Endodermal cell (in vitro differentiated cells): ENCODE results near the gene BTBD16. TPM values are rescaled to one million over a fixed set of nuclear protein-coding genes. Genes with fewer than 3 reads are reported as not detected.

ENCODE experiments used
- DNase-seq: peaks from one replicate; pipeline ENCODE4 v3.0.0-alpha.2; 2017
- H3K27ac ChIP-seq: 2 replicates; pipeline ENCODE4 v1.5.1; 2013; ENCODE audit warnings: mild to moderate bottlenecking, low read depth, low read length, moderate library complexity
- H3K27me3 ChIP-seq: 2 replicates; pipeline ENCODE4 v1.6.1; 2013; ENCODE audit warnings: mild to moderate bottlenecking, low read length, moderate library complexity; ENCODE audit not compliant: insufficient read depth, control insufficient read depth, poor library complexity, severe bottlenecking
- H3K36me3 ChIP-seq: 2 replicates; pipeline ENCODE4 v1.7.0; 2013; ENCODE audit warnings: mild to moderate bottlenecking, low read length, moderate library complexity; ENCODE audit not compliant: control insufficient read depth, insufficient read depth
- H3K4me1 ChIP-seq: one replicate; pipeline ENCODE4 v1.7.0; 2013; ENCODE audit warnings: low read length; ENCODE audit not compliant: control insufficient read depth, insufficient read depth
- H3K4me3 ChIP-seq: 2 replicates; pipeline ENCODE4 v1.5.1; 2013; ENCODE audit warnings: mild to moderate bottlenecking, low read length, moderate library complexity
- H3K9ac ChIP-seq: 2 replicates; pipeline ENCODE4 v1.6.1; 2013; ENCODE audit warnings: mild to moderate bottlenecking, low read length, moderate library complexity; ENCODE audit not compliant: poor library complexity, severe bottlenecking; ENCODE audit errors: extremely low read depth
- H3K9me3 ChIP-seq: 2 replicates; pipeline ENCODE4 v1.6.1; 2013; ENCODE audit warnings: mild to moderate bottlenecking, low read length, moderate library complexity; ENCODE audit not compliant: control insufficient read depth
- H3K27ac Mint-ChIP-seq: 2 replicates; pipeline ENCODE4 v1.8.0; 2020; ENCODE audit warnings: mixed read lengths
- H3K27me3 Mint-ChIP-seq: 2 replicates; pipeline ENCODE4 v1.8.0; 2021; ENCODE audit warnings: mild to moderate bottlenecking, mixed read lengths; ENCODE audit not compliant: insufficient read depth
- H3K36me3 Mint-ChIP-seq: 2 replicates; pipeline ENCODE4 v1.8.0; 2020; ENCODE audit warnings: low read depth, mixed read lengths
- H3K4me1 Mint-ChIP-seq: 2 replicates; pipeline ENCODE4 v1.8.0; 2020; ENCODE audit warnings: mixed read lengths
- H3K4me3 Mint-ChIP-seq: 2 replicates; pipeline ENCODE4 v1.8.0; 2020; ENCODE audit warnings: mild to moderate bottlenecking, moderate library complexity, mixed read lengths
- H3K9me3 Mint-ChIP-seq: 2 replicates; pipeline ENCODE4 v1.8.0; 2020; ENCODE audit warnings: mild to moderate bottlenecking, mixed read lengths
- WGBS, 2 experiments: methylation state at CpG; one replicate each; pipeline versions ENCODE4 v1.1.5 to v1.1.7; 2013; ENCODE audit warnings: missing lambda C conversion rate in 2 of 2, mixed read lengths in 1 of 2; ENCODE audit not compliant: insufficient coverage in 1 of 2, insufficient read length in 1 of 2; 5-methylcytosine and 5-hydroxymethylcytosine counted together
- total RNA-seq, 2 donors: library from RNA; stranded (reverse); fragmentation: NEBNext Ultra II Directional in 1 of 2; extraction: Animal tissue kit (Norgen Biotek cat#: 25700) in 1 of 2; gene quantifications; 2 replicates in 1 of 2; 3 replicates in 1 of 2; pipeline ENCODE4 v1.2.1, GENCODE V29; 2021
- TF ChIP-seq, protein P1 (sequence below): fragments of 200-600 bp; sonication (generic); conservative IDR thresholded peaks from 2 replicates; pipeline ENCODE4 v1.5.0; 2021; ENCODE audit warnings: antibody characterized with exemption, mild to moderate bottlenecking

Gene BTBD16
- total RNA-seq, 2 donors from 2014 or later, result not detected

DNA sequence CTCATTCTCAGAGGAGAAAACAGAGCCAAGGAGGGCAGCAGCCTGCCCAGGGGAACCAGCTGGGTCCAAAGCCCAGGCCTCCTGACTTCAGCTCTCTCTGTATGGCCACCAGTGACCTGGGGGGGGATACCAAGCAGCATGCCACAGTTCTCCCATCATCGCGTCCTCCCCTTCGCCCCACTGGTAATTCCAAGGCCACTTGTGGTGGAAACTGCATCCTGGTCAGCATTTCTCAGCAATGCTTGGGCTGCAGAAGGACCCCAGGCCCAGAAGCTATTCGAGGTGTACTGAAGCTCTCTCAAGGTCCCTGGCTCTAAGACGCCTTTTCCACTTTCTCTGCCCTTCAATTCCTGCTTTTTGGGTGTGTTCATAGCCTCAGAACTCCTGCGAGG lies 27.1 kb downstream of the BTBD16 start:
- no peaks in the 10 kb centered on the region for H3K9me3 Mint-ChIP-seq
- H3K9me3 ChIP-seq, result no peaks in the 10 kb centered on the region
- no peak overlapping the region for H3K9ac ChIP-seq
- H3K27me3 Mint-ChIP-seq, result no peaks in the 10 kb centered on the region
- 86 to 91% methylated on average over 6 of the region's 6 CpGs for WGBS, 2 experiments
- H3K36me3 Mint-ChIP-seq, result no peaks in the 10 kb centered on the region
- H3K4me1 ChIP-seq, result peaks cover 6% of the 10 kb centered on the region
- no peak overlapping the region for H3K27ac Mint-ChIP-seq
- H3K4me3 Mint-ChIP-seq, result no peak overlapping the region
- no peak overlapping the region for H3K27ac ChIP-seq
- TF ChIP-seq, protein P1, sequence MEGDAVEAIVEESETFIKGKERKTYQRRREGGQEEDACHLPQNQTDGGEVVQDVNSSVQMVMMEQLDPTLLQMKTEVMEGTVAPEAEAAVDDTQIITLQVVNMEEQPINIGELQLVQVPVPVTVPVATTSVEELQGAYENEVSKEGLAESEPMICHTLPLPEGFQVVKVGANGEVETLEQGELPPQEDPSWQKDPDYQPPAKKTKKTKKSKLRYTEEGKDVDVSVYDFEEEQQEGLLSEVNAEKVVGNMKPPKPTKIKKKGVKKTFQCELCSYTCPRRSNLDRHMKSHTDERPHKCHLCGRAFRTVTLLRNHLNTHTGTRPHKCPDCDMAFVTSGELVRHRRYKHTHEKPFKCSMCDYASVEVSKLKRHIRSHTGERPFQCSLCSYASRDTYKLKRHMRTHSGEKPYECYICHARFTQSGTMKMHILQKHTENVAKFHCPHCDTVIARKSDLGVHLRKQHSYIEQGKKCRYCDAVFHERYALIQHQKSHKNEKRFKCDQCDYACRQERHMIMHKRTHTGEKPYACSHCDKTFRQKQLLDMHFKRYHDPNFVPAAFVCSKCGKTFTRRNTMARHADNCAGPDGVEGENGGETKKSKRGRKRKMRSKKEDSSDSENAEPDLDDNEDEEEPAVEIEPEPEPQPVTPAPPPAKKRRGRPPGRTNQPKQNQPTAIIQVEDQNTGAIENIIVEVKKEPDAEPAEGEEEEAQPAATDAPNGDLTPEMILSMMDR, result no peak
- peaks cover 14% of the 10 kb centered on the region for H3K4me1 Mint-ChIP-seq
- DNase-seq, result no peak
- H3K27me3 ChIP-seq, result no peaks in the 10 kb centered on the region
- H3K4me3 ChIP-seq, result no peak overlapping the region
- H3K36me3 ChIP-seq, result no peaks in the 10 kb centered on the region

GRCh38 chr10:122298598-122299301 lies 27.7 kb downstream of the BTBD16 start:
- Histone ChIP-seq H3K4me3 (no peak overlapping the region), H3K27me3 (no peaks in the 10 kb centered on the region), H3K9ac (no peak overlapping the region), H3K4me1 (peaks cover 6% of the 10 kb centered on the region), H3K36me3 (no peaks in the 10 kb centered on the region), H3K27ac (no peak overlapping the region), H3K9me3 (no peaks in the 10 kb centered on the region)
- no peaks in the 10 kb centered on the region for H3K9me3 Mint-ChIP-seq
- H3K36me3 Mint-ChIP-seq, result no peaks in the 10 kb centered on the region
- WGBS, 2 experiments, result 43 to 46% methylated on average over 11 to 15 of the region's 15 CpGs
- H3K4me1 Mint-ChIP-seq, result peaks cover 8% of the 10 kb centered on the region
- H3K27ac Mint-ChIP-seq, result no peak overlapping the region
- TF ChIP-seq, protein P1, result peak; percentile 97
- no peaks in the 10 kb centered on the region for H3K27me3 Mint-ChIP-seq
- H3K4me3 Mint-ChIP-seq, result no peak overlapping the region
- DNase-seq, result peak; percentile 92

DNA sequence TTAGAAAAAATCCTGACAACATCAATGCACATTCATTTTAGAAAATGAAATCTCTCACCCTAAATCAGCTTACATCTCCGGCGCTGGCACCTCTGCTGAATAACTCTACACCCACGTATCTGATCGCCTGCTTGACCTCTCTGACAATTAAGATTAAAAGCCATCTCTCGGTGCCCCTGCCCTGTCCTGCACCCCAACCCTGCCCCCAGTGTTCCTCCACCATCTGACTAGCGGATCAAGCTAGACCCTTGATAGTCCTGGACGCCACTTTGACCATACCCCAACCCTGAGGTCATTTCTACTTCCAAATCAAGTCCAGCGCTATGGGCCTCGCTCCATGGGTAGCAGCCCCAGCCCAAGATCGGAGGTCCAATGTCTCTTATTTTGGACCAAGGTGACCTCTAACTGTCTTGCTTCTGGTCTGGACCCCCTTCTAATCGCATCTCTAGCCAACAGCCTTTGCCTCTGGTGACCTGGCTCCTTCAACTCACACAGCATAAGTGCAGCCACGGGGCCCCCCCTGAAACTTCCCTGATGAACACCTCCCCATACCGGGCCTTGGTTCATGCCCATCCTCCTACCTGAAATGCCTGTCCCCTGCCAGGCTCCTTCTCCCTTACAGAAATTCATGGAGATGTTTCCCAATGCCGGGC lies 28.5 kb downstream of the BTBD16 start:
- Histone ChIP-seq H3K27me3 (no peaks in the 10 kb centered on the region), H3K4me1 (no peaks in the 10 kb centered on the region), H3K4me3 (no peak overlapping the region), H3K27ac (no peak overlapping the region), H3K36me3 (no peaks in the 10 kb centered on the region), H3K9me3 (no peaks in the 10 kb centered on the region), H3K9ac (no peak overlapping the region)
- H3K4me1 Mint-ChIP-seq, result peaks cover under 1% of the 10 kb centered on the region
- DNase-seq, result no peak
- TF ChIP-seq, protein P1, result no peak
- no peak overlapping the region for H3K4me3 Mint-ChIP-seq
- WGBS, 2 experiments, result 88 to 89% methylated on average over 12 to 14 of the region's 14 CpGs
- no peaks in the 10 kb centered on the region for H3K36me3 Mint-ChIP-seq
- no peaks in the 10 kb centered on the region for H3K27me3 Mint-ChIP-seq
- no peaks in the 10 kb centered on the region for H3K9me3 Mint-ChIP-seq
- H3K27ac Mint-ChIP-seq, result no peak overlapping the region
